Right forelimb (tissue), 1 donor: ENCODE data around the gene RASSF7.

Experiments used
- DNase-seq: peaks from one replicate; pipeline ENCODE4 v3.0.0-alpha.2; 2018

The RASSF7 gene

DNA sequence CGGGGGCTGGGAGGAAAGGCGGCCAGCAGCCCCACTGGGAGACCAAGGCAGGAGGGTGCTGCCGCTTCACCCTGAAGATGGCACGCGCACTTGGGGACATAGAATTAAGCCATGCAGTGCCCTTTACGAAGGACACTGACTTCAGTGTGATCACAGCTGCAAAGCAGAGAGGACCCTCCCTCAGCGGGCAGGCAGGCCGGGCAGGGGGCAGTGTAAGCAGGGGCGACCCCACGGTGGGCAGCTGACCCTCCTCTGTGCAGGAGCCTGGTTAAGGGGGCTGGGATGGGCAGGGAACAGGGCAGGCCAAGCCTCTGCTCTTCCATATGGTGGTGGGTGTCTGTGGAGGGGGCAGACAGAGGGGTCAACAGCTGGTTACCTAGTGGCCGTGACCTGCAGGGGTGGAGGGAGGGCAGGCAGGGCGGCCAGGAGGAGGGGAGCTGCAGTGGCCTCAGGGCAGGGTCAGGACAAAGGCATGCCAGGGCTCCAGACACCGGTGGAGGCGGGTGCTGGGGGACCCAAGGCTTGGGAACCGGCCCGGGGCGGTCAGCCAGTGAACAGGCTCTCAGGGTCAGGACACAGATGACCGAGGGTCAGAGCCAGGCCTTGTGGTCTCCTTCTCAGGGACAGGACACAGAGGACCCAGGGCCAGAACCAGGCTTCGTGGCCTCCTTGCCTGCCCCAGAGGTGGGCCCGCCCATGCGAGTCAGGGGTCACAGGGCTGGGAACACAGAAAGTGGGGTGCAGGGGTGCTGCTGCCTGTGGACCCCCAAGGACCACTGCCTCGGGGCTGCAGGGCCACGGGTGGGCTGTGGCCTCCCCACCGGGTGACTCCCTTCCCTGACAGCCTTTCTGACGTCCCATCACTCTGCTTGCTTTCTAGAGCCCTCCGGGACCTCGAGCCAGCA, 7.4 kb upstream of the RASSF7 start:
- DNase-seq = no peak

DNA sequence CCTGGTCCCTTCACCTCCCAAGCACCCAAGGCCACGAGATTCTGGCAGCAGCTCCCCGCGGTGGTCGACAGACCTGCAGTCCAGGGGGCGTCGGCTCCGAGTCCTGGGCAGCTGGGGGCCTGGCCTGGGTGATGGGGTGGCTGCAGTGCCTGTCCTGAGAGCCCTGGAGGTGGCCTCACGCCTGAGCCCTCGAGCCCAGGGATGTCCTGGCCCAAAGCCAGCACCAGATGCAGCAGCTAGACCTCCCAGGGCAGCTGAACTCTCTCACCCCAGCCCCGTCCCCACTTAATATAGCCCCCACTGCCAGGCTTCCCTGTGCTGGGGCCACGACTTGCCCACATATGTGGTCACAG, 6.8 kb upstream of the RASSF7 start:
- no peak for DNase-seq

DNA sequence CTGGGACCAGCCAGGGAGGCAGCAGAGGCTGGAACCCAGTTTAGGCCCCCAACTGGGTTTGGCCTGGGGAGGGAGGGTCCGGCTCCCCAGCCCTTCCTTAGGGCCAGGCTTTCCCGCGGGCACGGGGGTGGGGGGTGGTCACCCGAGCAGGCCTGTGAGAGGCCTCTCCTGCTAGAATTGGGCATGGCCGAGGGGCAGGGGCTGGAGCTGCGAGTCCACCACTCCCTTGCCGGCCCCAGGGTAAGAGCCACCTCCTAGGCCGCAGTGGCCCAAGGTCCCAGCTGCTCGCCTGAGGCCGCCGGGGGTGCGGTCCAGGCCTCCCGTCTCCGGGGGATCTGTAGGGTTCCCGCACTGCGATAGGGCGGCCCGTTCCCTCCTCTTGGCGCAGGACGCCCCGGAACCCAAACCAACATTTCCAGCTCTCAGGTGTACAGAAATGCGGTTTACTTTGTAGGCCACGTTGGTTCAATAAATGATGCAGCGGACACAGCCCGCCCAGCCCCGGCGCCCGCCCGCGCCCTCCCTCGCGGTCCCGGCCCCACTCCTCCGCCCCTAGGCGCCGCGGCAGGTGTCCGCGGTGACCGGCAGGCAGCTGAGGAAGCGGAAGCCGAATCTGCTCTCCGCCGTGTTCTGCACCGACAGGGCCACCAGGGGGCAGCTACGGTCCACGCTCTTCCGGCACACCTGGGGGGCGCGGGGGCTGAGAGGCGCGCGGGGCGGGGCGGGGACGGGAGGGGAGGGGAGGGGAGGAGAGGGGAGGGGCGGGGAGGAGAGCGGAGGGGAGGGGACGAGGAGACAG, 6.1 kb upstream of the RASSF7 start:
- no peak for DNase-seq

DNA sequence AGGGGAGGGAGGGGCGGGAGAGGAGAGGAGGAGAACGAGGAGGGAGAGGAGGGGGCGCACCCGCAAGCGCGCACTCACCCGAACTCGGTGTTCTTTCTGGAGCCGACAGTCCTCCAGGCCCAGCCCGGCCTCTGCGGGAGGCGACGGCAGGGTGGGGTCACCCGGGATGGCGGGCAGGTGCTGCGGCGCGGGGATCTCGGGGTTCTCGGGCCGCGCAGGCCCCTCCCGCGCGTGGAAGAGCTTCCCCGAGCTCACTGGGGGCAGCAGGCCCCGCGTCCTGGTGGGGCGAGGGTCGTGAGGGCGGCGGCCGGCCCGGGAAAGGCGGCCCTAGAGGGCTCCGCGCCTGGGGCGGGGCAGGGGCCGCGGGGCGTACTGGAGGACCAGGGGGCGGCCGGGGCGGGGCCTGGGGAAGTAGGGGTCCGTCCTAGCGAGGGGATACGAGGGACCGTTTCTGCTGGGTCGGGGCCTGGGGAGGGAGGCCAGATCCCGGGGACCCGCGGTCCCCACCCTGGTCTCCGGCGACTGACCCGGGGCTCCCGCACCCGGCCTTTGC, 5.5 kb upstream of the RASSF7 start:
- no peak for DNase-seq

DNA sequence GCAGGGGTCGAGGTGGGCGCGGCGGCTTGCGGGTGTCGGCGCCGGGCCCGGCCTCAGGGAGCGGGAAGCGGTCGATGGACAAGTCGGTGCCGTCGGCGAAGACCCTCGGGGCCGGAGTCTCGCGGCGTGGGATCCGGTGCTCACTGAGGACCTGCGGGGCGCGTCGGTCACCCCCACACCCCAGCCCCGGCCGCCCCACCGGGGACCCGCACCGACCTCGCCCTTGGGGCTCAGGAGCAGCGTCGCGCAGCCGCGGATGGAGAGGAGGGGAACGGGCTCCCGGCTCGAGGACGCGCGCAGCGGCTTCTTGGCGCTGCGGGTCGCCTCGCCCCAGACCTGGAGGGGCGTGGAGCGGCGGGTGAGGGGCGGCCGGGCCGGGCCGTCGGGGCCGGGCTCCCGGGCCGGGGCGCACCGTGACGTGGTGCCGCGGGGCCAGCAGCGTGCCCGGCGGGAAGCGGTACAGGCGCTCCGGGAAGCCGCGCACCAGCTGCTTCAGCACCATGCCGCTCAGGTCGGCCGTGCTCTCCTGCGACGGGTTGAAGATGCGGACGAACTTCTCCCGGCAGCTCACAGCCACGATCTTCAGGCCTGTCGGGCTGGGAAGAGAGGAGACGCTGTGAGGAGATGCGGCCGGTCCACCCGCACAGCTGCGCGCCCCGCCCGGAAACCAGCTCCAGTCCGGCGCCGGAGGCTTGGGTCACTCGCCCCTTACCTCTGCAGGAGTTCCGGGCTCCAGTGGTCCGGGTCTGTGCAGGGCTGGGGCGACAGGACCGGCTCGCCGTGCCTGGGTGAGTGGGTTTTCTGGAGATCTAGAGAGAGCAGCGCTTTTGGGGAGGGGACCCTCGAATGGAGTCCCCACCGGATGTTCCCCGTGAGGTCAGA, 4.7 kb upstream of the RASSF7 start:
- no peak for DNase-seq

DNA sequence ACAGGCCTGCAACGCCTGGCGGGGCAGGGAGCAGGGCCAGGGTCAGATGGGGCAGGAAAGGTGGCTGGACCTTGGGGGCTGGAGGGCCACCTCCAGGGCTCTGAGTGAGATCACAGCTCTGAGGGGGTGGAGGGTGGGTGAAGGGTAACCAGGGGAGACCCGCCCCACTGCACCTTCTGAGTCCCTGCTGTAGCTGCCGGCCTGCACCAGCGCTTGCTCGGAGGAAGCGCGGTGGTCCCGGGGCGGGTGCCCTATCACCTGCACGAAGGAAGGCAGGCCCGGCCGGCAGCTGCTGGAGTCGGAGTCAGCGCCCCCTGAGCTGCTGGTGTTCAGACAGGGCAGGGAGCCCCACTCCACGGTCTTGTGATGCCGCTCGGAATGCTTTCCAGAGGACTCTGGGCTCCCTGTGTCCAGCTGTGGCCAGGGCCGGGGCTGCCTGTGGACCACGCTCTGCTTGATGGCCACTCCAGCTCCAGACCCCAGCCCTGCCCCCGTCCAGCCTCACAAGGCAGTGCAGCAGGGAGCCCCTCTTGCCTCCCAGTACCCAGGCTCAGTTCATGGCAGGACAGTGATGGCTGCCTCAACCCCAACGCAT, 4.0 kb upstream of the RASSF7 start:
- DNase-seq = no peak

DNA sequence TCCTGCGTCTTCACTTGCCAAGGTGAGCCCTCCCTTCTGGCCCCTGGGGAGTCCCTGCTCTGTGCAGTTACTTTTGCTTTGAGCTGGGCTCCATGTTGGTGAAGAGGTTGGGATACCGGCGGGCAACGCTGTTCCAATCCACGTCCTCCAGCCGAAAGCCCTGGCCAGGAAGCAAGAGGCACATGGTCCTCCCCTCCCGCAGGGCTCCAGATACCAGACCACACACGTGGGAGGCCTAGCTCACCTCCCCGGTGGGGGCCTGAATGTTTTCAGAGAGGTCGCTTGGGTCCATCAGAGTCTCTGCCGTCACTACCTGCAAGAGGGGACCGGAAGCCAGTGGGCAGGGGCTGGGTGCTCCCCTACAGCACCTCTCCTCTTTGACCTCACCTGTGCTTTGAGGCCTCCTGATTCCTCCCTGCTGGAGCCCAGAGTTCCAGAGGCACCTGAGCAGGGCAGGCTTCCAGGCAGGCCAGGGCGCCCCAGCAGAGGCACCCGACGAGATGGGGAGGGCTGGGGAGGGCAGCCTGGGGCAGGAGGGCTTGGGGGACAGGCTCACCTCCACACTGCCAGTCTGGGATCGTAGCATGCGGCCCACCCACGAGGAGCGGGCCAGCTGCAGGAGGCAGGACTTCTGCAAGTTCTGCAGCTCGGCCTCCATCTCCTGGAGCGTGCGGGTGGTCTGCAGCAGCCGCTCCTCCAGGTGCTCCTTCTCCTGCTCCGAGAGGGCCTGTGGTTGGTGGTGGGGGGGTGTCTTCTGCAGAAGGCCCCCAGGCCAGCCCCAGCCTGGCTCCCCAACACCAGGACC, 3.2 kb upstream of the RASSF7 start:
- DNase-seq = no peak

DNA sequence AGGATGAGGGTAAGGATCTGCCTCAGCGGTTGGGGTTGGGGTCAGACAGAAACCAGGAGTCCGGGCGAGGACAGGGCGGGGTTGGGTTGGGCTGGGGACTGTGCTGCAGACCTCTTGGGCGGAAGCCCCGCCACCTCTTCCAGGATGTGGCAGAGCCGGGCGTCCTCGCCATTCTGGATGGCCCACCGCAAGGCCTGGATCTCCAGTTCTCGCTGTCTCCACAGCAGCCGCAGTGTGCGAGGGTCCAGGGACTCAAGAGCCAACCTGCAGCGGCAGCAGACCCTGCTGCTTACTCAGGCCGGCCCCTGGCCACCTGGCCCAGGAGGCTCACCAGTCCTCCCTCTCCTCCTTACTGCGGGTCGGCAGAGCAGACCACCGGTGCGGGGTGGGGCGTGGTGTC, 2.3 kb upstream of the RASSF7 start:
- DNase-seq = no peak

DNA sequence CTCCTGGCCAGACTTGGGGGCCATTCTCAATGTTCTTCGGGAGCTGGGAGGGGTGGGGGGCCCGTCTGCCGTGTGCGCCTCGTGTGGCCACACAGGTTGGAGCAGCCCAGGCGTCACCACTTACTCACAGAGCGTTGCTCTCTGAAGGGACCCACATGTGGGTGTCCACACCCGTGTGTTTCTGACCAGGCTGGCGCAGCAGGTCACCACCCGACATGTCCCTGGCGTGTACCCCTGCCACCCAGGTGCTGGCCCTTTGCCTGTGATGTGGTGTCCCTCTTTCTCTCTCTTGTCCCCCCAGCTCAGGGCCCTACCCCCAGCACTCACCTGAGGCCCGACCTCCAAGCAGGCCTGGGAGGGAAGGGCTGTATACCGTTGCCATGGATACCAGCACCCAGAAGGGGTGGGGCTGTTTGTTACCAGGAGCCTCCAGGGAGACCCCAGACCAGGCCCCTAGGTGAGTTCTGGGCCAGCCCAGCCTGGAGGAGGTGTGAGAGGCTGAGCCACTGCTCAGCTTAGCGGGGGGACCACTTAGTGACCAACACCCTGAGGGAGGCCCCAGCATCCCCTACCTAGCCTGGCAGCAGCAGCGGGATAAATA, 1.6 kb upstream of the RASSF7 start:
- DNase-seq = no peak

DNA sequence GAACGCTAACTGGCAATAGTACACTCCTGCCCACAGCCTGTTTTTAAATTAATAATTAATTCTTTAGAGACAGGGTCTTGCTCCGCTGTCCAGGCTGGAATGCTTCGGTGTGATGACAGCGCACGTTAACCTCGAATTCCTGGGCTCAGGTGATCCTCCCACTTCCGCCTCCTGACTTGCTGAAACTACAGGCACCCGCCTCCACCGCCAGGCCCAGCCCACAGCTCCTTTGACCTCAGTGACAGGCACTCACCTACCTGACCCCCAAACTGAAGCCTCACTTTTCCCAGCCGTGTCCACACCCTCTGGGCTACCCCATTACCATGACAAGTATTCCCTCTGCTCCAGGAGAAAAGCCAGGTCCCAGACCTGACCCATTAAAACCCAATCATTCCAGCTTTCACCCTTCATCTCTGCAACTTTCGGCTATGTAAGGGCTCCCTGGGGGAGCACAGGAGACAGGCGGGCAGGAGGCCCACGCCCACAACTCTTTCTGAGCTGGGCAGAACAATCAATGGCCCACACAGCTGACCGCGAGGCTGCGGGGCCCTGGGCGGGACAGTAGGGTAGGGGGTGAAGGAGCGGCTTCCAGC, 962 bp upstream of the RASSF7 start:
- no peak for DNase-seq

DNA sequence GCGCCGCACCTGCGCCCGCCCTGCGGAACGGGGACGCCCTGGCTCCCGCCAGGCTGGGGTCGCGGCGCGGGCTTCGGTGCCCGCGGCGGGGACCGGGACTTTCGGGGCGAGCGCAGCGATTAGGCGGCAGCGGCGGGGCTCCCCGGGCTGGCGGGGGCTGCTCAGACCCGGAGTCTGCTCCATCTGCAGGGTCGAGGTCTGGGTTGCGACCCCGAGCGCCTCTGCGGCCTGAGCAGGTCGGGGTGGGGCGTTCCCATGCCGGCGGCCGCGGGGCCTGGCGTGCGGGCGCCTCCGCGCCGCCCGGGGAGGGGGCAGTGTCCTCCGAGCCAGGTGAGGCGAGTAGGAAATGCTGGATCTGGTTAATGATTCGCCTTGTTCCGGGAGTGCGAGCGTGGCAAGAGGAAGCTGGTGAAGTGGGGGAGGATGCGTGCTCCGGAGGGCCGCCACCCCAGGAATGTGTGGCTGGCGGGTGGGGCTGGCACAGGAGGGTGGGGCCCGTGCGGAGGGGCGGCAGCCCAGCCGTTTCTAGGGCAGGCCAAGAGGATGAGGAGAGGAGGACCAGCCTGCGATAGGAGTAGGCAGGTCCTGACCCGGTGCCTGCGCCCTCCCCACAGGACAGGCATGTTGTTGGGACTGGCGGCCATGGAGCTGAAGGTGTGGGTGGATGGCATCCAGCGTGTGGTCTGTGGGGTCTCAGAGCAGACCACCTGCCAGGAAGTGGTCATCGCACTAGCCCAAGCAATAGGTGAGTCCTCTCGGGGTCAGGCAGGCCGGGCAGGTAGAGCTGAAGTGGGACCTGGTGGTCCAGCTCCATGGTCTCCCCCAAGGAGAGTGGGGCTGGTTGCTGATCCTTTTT, 606 bp downstream of the RASSF7 start:
- DNase-seq = no peak

DNA sequence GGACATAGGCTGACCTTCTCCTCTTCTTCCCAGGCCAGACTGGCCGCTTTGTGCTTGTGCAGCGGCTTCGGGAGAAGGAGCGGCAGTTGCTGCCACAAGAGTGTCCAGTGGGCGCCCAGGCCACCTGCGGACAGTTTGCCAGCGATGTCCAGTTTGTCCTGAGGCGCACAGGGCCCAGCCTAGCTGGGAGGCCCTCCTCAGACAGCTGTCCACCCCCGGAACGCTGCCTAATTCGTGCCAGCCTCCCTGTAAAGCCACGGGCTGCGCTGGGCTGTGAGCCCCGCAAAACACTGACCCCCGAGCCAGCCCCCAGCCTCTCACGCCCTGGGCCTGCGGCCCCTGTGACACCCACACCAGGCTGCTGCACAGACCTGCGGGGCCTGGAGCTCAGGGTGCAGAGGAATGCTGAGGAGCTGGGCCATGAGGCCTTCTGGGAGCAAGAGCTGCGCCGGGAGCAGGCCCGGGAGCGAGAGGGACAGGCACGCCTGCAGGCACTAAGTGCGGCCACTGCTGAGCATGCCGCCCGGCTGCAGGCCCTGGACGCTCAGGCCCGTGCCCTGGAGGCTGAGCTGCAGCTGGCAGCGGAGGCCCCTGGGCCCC, 1.4 kb downstream of the RASSF7 start:
- no peak for DNase-seq

DNA sequence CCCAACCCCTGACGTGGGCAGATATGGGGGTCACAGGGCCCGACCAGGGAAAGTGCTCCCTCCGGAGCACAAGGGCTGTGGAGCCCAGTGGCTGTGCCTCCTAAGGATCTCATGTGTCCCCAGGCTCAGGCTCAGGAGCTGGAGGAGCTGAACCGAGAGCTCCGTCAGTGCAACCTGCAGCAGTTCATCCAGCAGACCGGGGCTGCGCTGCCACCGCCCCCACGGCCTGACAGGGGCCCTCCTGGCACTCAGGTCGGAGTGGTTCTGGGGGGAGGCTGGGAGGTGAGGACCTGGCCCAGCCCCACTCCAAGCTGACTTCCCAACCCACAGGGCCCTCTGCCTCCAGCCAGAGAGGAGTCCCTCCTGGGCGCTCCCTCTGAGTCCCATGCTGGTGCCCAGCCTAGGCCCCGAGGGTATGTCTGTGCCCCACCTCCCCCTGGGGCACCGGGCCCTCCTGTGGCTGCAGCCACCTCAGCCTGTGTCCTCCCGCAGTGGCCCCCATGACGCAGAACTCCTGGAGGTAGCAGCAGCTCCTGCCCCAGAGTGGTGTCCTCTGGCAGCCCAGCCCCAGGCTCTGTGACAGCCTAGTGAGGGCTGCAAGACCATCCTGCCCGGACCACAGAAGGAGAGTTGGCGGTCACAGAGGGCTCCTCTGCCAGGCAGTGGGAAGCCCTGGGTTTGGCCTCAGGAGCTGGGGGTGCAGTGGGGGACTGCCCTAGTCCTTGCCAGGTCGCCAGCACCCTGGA, 2.5 kb downstream of the RASSF7 start:
- DNase-seq = no peak

DNA sequence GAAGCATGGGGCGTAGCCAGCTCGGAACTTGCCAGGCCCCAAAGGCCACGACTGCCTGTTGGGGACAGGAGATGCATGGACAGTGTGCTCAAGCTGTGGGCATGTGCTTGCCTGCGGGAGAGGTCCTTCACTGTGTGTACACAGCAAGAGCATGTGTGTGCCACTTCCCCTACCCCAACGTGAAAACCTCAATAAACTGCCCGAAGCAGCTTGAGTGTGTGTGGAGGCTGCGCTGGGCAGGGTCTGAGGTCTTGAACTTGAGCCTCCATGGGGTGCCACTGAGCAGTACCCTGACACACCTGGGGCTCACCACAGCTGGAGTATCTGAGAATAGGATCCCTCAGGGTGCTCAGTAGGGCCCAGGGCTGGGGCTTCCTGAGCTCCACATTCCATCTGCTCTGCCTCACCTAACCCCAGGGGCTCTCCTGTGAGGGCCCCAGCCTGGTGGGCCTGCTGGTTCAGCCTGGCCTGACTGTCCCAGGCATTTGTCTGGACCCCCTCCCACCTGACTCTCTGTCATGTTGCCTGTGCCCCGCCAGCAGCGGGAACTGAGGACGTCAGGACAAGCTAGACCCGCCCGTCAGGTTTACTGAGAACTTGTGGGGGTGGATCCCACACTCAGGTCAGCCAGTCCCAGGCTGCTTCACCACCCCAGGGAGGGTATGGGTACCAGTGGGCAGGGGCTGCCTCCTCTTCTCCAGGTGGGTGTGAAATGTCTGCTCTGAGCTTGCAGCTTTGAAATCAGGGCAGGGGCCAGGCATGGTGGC, 3.2 kb downstream of the RASSF7 start:
- no peak for DNase-seq

DNA sequence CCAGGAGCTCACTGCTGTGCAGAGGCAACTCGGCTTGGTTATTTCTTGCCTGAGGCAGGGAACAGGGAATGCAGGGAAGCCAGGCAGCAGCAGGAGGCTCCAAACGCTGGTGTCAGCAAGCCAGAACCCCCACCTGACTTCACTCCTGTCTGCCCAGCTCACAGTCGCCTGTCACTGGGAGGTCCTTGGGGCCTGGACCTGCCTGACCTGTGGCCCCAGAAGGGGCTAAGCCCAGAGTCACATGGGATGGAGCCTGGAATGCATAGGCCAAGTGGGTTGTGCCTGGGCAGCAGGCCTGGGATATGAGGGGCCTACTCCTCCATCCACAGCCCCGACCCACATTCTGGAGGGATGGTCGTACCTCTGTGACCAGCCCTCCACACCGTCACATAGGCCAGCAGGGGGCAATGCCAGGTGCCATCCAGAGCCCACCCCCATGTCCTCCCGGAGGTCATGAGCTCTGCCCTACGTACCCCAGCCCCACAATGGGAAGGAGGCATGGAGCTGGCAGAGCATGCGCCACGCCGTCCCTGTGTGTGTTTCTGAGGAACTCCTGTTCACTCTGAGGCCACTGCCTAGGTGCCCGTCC, 5.2 kb downstream of the RASSF7 start:
- DNase-seq = no peak

DNA sequence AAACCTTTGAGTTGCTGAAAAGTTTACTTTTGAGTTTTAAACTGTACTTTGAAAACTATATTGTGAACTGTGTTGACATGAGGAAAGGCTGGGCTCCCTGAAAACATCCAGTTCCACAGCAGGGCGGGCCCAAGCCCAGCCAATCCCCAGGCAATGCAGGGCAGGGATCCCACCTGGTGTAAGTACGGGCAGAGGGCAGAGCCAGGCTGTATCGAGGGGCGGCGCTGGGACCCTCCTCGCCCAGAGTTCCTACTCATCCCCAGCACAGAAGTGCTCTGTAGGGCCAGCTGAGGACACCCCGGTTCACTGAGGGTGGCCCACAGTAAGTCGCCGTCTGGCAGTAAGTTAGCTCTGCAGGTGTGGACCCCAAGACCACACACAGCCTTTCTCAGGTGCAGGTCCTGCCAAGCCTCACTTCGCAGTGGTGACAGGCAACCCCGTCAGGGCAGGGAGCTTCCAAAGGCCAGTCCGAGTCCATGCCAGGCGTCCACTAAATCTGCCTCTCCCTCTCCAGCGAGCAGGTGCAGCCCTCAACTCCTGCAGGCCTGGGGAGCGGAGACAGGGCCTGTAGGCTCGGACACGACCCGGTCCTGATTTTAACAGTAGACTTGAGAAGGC, 6.3 kb downstream of the RASSF7 start:
- DNase-seq = no peak
